Measurements from ENCODE around the gene IL1B.

Gene IL1B

DNA sequence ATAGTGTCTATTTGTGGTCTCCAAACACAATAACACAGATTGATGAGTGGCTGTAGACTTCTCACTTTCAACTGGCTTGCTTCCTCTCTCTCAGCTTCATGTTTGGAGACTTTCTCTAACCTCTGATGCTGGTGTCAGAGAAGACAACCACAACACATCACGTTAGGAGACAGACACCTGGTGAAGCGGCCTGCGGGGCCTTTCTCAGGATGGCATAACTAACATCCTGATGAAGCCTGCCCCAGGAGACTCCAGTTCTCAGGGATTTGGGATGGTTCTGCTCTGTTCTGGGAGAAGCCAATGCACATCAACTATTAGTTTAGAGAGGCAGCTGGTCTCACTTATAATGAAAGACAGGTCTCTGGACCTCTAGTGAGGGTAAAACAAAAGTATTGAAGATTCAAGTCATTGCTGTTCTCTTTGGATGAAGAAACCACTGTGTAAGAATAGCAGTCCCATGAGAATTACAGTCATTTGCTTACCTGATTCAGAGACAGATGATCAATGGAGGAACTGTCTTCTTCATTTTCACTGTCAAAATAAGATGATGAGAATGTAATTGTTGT, 54.3 kb downstream of the IL1B start:
- peaks cover 22% of the 10 kb centered on the region for H3K4me1 ChIP-seq (ENCODE audit: control insufficient read depth, low read length)
- H4K20me1 ChIP-seq (ENCODE audit: control insufficient read depth, insufficient read depth, low read depth, low read length): no peaks in the 10 kb centered on the region
- no peaks in the 10 kb centered on the region for H3K9me3 ChIP-seq (ENCODE audit: control insufficient read depth, insufficient read depth, low read length)
- no peaks in the 10 kb centered on the region for H3K9me2 ChIP-seq (replicated peaks; ENCODE audit: control insufficient read depth, low read length)
- H3K4me3 ChIP-seq (ENCODE audit: low read length): no peak overlapping the region
- peak overlapping the region; percentile 15; the same call in 1 of the 2 replicates for H3K27ac ChIP-seq (ENCODE audit: low read depth, low read length)
- no peaks in the 10 kb centered on the region for H3F3A ChIP-seq (ENCODE audit: control insufficient read depth, insufficient read depth)
- no peaks in the 10 kb centered on the region for H3K79me2 ChIP-seq (ENCODE audit: control insufficient read depth, low read length)
- no peaks in the 10 kb centered on the region for H3K27me3 ChIP-seq (ENCODE audit: control insufficient read depth, low read length)
- no peaks in the 10 kb centered on the region for H3K36me3 ChIP-seq (ENCODE audit: control insufficient read depth, low read length)
- H3K4me2 ChIP-seq (ENCODE audit: low read length): peak overlapping the region; percentile 37
- TF ChIP-seq, protein P1, sequence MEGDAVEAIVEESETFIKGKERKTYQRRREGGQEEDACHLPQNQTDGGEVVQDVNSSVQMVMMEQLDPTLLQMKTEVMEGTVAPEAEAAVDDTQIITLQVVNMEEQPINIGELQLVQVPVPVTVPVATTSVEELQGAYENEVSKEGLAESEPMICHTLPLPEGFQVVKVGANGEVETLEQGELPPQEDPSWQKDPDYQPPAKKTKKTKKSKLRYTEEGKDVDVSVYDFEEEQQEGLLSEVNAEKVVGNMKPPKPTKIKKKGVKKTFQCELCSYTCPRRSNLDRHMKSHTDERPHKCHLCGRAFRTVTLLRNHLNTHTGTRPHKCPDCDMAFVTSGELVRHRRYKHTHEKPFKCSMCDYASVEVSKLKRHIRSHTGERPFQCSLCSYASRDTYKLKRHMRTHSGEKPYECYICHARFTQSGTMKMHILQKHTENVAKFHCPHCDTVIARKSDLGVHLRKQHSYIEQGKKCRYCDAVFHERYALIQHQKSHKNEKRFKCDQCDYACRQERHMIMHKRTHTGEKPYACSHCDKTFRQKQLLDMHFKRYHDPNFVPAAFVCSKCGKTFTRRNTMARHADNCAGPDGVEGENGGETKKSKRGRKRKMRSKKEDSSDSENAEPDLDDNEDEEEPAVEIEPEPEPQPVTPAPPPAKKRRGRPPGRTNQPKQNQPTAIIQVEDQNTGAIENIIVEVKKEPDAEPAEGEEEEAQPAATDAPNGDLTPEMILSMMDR (IDR thresholded peaks at IDR 0.05; ENCODE audit: low read depth, low read length, poor library complexity, severe bottlenecking): no peak
- TF ChIP-seq EZH2phosphoT487 (IDR thresholded peaks at IDR 0.05; ENCODE audit: borderline replicate concordance, low read length): no peak

All from DOHH2 (cell line).